SKM-1 (cell line): ENCODE results near the gene DNTT.

Experiments used
- DNase-seq: peaks from one replicate; lab custom pipeline; 2025; ENCODE audit not compliant: unreplicated experiment; lab: John Stamatoyannopoulos, UW

Gene DNTT

DNA sequence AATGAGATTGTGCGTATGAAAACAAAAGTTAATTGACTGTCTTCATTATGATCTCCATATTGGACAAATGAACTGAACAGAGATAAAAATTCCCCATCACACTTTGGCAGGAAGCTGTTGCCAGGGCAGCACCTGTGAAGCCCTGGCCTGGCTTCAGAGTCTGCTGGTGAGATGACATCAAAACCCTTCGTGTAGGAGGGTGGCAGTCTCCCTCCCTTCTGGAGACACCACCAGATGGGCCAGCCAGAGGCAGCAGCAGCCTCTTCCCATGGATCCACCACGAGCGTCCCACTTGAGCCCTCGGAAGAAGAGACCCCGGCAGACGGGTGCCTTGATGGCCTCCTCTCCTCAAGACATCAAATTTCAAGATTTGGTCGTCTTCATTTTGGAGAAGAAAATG, at the start of gene DNTT:
Gene DNTT, plus strand, starts transcription at position 205 of the 400 bp plus-strand sequence. Its CDS starts 64 bp downstream, at position 269.
- DNase-seq = no peak

DNA sequence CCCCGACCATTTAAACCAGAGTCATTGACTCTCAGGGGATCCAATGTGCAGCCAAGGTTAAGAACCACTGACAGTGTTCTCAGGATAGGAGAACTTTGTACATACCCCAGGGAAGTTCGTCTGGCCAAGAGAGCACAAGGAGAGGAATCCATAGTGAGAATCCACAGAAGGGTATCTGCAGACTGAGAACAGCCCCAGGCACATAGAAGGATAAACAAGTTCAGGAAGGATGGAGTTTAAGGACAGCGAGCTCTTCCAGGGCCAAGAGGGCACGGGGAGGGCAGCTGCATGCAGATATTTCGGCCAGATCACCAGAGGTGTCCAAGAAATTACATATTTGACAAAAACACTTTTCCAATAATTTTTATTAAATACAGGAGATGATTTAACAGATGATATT, 49.3 kb upstream of the DNTT start:
- no peak for DNase-seq

- no peak for DNase-seq
Observed at GRCh38 chr10:96255549-96256333, 48.5 kb upstream of the DNTT start.

DNA sequence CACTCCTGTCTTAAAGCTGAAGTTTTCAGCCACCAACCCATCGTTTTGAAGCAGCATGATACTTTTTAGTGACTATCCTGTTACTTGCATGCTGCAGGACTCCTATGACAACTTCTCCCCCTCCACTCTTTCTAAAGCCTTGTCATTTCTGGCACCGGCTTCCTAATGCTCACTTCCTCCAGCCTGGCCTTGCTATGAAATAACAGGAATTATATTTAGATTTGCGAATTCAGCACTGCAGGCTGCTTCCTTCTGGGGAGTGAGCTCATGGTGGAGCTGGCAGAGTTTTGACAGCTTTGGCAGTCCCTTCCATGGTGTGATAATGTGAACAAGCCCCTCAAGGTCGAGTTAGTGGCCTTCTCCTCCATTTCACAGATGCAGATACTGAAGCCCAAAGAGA, 46.3 kb upstream of the DNTT start:
- DNase-seq = no peak

- no peak for DNase-seq
Observed at GRCh38 chr10:96259150-96259549, 45.1 kb upstream of the DNTT start.

DNA sequence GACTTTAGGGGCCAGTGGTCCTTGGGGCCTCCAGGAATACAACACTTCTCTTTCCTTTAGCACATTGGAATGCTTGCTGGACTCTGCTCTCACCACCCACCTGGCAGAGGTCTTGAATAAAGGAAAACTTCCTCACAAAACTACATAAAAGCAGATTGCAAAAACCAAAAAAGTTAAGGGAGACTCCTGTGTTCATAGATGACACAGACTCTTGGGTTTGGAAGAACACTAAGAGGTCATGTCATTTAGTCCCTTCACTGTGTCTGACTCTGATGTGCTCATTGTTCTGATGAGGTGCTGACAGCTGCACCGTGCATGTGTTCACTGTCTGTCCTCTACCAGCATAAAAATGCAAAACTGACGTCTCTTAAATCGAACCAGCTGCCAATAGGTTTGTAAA, 44.2 kb upstream of the DNTT start:
- no peak for DNase-seq

- DNase-seq = no peak
Observed at GRCh38 chr10:96261132-96261531, 43.1 kb upstream of the DNTT start.

DNA sequence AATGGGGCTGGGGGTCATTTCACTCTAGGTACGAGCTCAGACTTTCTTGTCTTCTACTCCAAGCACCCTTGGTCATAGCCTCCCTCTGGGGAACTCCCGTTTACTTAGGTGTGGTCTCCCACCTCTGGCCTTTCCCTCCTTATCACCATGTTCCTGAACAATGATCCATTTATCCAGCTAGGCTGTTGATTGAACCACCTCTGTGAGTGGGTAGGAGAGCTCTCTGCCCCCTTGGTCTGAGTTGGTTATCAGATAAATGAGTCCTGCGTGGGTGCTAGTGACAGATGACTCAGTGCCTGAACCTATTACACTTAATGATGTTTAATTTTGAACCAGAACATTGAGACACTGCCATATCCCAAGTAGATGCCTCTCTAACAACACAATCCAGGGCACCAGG, 42.3 kb upstream of the DNTT start:
- no peak for DNase-seq

GRCh38 chr10:96263176-96263575, 41.1 kb upstream of the DNTT start:
- no peak for DNase-seq

- DNase-seq = no peak
Observed at GRCh38 chr10:96263669-96264068, 40.6 kb upstream of the DNTT start.

GRCh38 chr10:96264938-96265337, 39.3 kb upstream of the DNTT start:
- DNase-seq = no peak

- no peak for DNase-seq
Observed at GRCh38 chr10:96266118-96266770, 38.0 kb upstream of the DNTT start.

DNA sequence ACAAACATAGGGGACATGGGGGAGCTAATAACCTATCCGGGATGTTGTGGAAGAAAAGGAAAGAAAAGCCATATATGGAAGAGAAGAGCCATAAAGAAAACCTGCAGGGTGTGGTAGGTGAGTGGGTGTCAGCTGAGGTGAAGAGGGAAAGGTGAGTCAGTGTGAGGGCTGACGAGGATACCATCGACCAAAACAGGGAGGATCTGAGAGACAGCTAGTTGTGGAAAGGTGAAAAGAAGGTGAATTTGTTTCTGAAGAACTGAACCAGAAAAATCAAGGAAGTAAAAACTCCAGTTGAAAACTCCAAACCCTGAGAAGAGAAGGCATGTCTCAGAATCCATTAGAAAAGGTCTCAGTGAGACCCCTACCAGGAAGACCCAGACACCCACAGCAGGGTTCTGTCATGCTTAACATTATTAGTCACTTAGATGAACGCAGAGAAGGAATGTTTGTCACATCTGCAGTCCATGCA, 37.0 kb upstream of the DNTT start:
- no peak for DNase-seq

DNA sequence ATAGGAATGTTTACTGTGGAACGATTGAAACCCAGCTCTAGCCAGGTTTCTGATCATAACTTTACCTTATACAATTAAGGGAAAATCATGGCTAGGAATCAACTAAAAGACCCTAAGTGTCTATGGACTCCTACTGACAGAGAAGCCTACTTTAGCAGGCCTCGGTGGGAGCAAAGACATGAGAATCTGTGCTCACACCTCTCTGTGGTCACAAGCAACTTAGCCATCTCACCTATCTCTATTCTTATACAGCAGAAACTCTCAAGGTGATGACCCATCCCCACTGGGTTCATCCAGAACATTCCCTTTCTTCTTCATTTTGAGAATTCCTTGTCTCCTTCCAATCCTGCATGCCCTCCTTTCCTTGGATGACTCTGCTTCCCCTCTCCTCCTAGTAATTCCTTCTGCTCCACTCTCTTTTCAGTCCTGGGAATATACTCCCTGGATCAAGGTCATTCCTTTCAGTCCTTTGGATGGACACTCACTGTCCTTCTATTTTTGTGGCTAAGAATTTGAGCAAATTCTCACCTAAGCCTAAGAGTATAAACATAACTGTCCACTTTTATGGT, 35.8 kb upstream of the DNTT start:
- DNase-seq = no peak

DNA sequence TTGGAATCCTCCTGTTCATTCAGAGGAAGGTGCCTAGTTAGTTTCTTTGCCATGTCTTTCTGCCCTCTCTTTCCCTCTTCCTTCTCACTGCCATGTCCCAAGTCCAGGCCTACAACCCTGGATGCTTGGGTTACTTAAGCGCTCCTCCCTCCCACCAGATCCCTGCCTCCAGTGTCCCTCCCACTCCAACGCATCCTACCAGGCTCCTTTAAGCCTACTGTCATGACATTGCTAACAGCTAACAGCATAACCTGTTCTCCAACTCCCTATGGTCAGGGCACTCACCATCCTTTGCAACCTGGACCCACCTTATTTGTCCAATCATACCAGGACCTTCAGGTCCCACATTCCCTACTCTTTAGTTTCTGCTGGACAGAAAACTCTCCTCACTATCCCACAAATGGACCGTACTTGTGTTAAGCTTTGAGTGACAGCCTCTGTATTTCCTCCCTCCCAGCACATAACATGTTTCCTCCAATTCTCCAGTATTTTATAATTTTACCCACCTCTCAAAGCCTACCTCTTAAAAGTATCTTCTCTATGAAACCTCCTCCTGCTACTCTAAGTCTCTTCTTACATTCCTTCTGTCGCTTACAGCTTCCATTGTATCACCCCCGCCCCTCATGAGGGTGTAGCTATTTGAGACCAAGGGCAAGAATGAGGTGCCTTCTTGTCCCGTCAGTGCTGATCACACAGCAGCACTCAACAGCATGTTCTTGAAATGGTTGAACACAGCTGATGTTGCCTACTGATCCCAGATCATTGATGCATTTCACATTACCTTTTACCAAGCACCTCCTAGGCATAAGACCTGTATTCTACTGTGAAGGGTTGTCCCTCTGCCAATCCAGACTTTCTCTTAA, 34.6 kb upstream of the DNTT start:
- DNase-seq = no peak

DNA sequence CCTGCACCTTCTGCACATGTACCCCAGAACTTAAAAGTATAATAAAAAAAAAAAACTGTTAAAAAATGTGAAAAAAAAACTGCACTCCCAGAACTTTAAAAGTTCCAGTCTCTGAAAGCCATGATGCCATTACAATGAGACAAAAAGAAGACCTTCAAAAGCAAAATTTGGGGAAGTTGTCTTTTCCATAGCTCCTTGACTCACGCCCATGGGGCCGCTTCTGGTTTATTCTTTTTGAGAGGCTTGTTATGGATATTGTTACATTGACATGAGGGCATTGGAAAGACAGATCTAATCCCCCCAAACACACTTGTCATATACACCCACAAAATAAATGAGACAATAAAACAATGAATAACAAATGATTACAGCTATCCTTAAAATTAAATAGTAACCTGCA, 33.7 kb upstream of the DNTT start:
- no peak for DNase-seq

DNA sequence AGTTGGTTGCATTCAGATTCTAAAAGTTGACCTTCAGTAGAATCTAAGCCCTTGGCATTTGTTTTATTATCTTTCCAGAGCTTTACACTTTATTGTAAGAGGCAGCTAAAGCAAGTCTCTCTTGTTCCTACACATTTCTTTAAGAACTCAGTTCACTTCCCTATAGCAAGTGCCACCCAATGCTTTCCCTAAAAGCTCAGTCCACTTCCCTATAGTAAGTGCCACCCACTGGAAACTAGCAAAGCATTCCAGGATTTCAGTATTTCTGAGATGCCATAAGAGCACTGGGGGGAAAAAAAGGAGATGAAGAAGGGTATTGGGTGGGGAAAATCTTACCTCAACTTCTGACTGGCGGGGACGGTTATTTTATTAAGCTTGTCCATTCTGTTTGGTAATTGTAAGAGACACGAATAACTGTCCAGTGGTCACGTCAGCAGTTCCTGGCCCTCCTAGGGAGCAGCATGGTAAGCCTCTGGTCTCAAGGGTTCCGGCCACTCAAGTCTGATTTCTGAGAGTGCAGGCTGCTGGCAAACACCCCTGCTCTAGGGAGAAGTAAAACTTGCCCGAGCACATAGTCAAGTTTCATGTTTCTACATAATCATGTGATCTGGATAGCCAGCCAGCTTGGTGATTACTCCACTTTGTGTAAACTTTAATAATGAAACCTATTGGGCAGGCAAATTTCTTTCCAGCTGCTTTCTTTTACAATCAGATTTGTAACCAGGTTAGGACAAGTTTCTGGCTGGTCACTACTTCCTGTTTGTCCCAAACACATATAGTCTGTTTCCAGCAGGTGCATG, 33.0 kb upstream of the DNTT start, which contains the start of gene BLNK:
Gene BLNK, minus strand, starts transcription at position 554 of the 800 bp plus-strand sequence. Its CDS starts 171 bp downstream, at position 383.
- no peak for DNase-seq

GRCh38 chr10:96272316-96273280, 31.6 kb upstream of the DNTT start:
- no peak for DNase-seq
